ENCODE data around the gene WDR20. TPM values are rescaled to one million over a fixed set of nuclear protein-coding genes. Genes with fewer than 3 reads are reported as not detected.

WDR20 gene
- total RNA-seq, 1 experiment from 2014 or later, result 25.6 TPM

GRCh38 chr14:102196039-102196901 is 56.6 kb downstream of the WDR20 start (continued):
- no peak for TF ChIP-seq ZBTB21 (CRISPR knock-in tag; IDR thresholded peaks at IDR 0.05; ENCODE audit: borderline replicate concordance)

DNA sequence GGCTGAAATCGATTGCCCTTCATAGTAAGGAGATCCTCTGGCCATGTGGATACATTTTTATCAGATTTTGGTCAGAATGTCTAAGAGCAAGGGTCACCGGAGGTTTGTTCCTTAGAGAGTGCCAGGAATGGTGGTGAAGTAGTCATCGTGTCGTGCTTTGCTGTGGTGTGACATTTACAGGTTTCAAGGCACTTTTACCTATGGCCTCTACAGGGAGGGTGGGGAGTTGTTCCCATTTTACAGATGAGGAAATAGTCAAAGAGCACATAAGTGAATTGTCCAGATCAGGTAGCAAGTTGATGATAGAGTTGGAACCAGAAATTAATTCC is 57.2 kb downstream of the WDR20 start:
- Mint-ChIP-seq H3K27me3 (ENCODE audit: low read depth) (no peaks in the 10 kb centered on the region), H3K4me3 (no peak overlapping the region), H3K9me3 (no peaks in the 10 kb centered on the region), H3K36me3 (peaks cover 11% of the 10 kb centered on the region), H3K4me1 (peaks cover 23% of the 10 kb centered on the region), H3K27ac (peak overlapping the region; percentile 63)
- no peak for ATAC-seq
- DNase-seq (ENCODE audit: low spot score), result no peak
- TF ChIP-seq ZNF232 (CRISPR knock-in tag; IDR thresholded peaks at IDR 0.05) (no peak), ZNF512 (CRISPR knock-in tag; IDR thresholded peaks at IDR 0.05; ENCODE audit: borderline replicate concordance) (no peak), ELF4 (CRISPR knock-in tag; IDR thresholded peaks at IDR 0.05; ENCODE audit: low read depth) (no peak), SMAD4 (CRISPR knock-in tag; IDR thresholded peaks at IDR 0.05) (no peak), OVOL2 (CRISPR knock-in tag; IDR thresholded peaks at IDR 0.05; ENCODE audit: borderline replicate concordance) (no peak), SMAD3 (CRISPR knock-in tag; IDR thresholded peaks at IDR 0.05; ENCODE audit: borderline replicate concordance) (no peak), E2F4 (CRISPR knock-in tag; IDR thresholded peaks at IDR 0.05; ENCODE audit: borderline replicate concordance, low read depth) (no peak)
- TF ChIP-seq, protein P1, sequence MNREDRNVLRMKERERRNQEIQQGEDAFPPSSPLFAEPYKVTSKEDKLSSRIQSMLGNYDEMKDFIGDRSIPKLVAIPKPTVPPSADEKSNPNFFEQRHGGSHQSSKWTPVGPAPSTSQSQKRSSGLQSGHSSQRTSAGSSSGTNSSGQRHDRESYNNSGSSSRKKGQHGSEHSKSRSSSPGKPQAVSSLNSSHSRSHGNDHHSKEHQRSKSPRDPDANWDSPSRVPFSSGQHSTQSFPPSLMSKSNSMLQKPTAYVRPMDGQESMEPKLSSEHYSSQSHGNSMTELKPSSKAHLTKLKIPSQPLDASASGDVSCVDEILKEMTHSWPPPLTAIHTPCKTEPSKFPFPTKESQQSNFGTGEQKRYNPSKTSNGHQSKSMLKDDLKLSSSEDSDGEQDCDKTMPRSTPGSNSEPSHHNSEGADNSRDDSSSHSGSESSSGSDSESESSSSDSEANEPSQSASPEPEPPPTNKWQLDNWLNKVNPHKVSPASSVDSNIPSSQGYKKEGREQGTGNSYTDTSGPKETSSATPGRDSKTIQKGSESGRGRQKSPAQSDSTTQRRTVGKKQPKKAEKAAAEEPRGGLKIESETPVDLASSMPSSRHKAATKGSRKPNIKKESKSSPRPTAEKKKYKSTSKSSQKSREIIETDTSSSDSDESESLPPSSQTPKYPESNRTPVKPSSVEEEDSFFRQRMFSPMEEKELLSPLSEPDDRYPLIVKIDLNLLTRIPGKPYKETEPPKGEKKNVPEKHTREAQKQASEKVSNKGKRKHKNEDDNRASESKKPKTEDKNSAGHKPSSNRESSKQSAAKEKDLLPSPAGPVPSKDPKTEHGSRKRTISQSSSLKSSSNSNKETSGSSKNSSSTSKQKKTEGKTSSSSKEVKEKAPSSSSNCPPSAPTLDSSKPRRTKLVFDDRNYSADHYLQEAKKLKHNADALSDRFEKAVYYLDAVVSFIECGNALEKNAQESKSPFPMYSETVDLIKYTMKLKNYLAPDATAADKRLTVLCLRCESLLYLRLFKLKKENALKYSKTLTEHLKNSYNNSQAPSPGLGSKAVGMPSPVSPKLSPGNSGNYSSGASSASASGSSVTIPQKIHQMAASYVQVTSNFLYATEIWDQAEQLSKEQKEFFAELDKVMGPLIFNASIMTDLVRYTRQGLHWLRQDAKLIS (CRISPR knock-in tag; IDR thresholded peaks at IDR 0.05; ENCODE audit: borderline replicate concordance), result no peak
- ChIA-PET CTCF (no interaction called here), POLR2A (no interaction called here)

GRCh38 chr14:102197317-102197853 is 57.7 kb downstream of the WDR20 start:
- ATAC-seq, result no peak
- H3K9me3 Mint-ChIP-seq, result no peaks in the 10 kb centered on the region
- POLR2A ChIA-PET, result no interaction called here
- TF ChIP-seq ZNF138 (CRISPR knock-in tag; conservative IDR thresholded peaks at IDR 0.05) (no peak), CREM (CRISPR knock-in tag; IDR thresholded peaks at IDR 0.05) (no peak), ZNF281 (CRISPR knock-in tag; IDR thresholded peaks at IDR 0.05) (no peak)
- no peak for DNase-seq (ENCODE audit: low spot score)
- H3K4me1 Mint-ChIP-seq, result peaks cover 23% of the 10 kb centered on the region
- no peaks in the 10 kb centered on the region for H3K27me3 Mint-ChIP-seq (ENCODE audit: low read depth)
- H3K36me3 Mint-ChIP-seq, result peaks cover 11% of the 10 kb centered on the region
- no peak overlapping the region for H3K4me3 Mint-ChIP-seq
- CTCF ChIA-PET, result no interaction called here
- no peak overlapping the region for H3K27ac Mint-ChIP-seq

Data from WTC11 (cell line).